ENCODE data around the gene NTRK3.

- TF ChIP-seq POLR2A (IDR thresholded peaks at IDR 0.05) (no peak), CTCF (IDR thresholded peaks at IDR 0.05) (no peak)
Measured at GRCh38 chr15:87967951-87968350, 288.6 kb downstream of the NTRK3 start.
